Fibroblast of skin of back (primary cell): ENCODE data around the gene ZNF516.

Experiments
- DNase-seq: peaks from one replicate; pipeline ENCODE4 v3.0.0-alpha.2; 2013

The ZNF516 gene

DNA sequence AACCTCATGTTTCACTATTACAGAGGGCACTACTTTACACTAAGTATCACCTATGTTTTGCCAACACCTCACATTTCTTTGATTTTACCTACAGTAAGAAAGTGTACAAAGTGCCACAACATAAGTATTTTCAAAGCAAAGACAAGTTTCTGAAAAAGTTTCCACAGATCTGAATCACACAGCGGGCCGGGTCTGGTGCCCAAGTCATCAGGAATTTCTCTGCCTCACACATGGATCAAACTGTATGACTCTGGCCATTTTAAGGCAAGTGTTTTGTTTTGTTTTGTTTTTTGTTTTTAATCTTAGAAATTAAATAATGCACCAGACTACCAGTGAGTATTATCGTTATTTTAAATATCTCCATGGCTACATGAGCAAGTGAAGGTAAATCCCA lies 73.4 kb downstream of the ZNF516 start:
- no peak for DNase-seq

DNA sequence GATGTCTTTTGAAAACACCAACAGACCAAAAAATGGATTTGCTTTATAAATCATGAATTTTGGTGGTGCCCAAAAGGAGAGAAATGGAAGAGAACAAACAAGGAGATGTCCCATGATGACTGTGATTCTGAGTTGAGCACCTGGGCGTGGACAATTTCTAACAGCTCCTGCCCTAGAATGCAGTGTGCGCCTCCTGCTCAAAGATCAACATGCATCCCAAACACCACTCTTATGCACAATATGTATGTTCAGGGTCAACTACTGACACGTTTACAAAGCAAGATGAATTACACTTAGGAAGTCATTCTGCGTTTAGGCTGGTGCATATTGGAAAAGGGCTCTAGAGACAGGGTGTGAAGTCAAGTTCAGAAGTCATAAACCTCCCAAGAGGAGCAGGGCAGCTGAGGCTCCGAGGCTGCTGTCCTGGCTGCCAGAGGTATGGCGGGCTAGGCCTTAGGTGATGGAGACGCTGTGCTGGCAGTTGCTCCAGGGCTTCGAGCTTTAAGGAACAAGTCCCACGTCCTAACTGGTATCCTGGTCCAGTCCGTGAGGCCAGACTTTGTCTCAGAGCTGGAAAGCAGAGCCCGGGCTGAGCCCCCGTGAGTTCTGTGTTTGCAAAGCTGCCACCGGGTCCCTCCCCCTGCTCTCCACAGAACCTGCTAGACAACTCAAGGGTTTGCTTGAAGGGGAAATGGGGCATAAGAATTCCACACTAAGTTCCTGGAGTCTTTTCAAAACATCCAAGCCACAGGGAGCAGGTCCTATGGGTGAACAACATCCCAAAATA lies 74.0 kb downstream of the ZNF516 start:
- DNase-seq, result no peak

DNA sequence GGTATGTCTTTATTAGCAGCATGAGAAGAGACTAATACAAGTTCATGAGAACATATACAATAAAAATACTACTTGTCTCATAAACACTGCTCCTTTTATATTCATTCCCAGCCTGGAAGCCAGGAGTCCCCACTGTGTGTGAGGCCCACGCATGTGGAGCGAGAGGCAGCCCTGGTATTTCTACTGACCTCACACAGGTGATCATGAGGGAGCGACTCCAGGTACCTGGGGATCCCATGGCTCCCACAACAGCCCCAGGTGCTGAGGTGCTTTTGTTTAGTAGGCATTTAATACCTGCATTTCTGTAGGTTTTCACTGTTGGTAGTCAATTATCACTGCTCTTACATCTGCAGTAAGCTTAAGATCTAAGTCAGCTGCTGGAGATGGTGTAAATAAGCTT lies 75.2 kb downstream of the ZNF516 start:
- no peak for DNase-seq

DNA sequence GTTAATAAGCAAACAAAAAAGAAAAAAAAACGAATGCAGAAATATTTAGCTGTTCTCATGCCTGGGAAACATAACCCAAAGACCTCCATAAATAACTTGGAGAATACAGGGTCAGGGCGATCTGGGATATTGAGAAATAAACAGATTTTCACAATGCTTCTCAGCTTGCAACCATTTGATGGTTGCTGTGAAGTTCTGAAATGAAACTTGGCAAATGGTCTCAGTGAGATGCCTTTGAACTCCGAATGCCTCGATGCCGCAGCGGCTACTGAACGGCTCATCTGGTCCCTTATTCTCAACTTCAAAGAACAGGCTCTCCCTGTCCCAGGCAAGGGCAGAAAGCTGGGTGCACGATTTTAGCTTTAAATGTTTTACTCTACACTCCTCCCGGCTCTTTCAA lies 78.1 kb downstream of the ZNF516 start:
- DNase-seq, result no peak

DNA sequence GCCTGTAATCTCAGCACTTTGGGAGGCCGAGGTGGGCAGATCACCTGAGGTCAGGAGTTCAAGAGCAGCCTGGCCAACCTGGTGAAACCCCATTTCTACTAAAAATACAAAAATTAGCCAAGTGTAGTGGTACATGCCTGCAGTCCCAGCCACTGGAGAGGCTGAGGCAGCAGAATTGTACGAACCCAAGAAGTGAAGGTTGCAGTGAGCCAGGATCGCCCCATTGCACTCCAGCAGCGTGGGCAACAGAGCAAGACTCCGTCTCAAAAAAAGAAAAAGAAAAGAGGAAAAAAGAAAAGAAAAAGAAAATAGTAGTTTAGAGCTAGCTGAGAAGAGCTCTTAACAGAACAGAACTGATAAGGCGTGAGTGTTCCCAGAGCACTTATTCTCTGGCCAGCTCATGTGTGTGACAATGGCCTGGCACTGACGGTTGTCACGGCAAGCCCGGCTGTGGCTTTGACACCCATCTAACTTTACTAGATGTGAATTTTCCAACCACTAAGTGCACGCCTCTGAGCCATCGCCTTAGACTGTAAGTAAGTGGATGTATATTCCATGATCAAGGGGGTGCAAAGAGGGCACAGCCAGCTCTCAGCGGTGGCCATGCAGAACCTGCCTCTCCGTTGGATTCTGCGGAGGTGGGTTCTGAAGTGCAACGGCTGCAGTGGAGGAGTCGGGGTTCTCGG lies 80.0 kb downstream of the ZNF516 start:
- DNase-seq, result no peak

DNA sequence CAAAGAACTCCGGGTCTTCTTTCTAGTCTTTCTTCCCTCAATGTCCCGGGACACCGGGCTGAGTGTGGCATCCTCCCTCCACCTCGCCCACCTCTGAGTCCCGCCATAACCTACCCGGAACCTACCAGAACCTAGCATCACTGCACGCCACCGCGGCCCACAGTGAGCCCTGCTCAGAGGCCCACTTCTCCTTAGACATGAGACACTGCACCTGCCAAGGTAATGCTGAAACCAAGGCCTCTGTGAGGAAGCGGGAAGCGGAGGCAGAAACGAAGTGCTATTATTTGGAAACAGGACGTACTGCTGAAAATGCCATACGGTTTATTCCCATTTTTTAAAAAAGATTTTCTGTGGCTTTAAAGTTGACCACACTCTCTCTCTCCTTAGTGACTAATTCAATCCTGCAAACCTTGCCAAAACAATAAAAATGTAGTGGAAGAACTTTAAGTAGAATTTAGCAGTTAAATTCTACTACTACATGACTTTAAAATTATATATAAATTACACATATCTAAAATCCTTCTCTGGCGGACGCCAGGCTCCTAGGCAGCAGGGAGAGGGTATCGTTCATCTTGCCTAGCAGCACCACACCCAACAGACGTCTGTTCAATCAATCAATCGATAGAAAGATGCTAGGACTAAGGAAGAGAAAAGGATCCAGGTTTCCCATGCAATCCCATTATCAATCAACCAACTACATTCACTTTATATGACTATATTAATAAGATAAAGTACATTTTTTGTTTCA lies 82.0 kb downstream of the ZNF516 start:
- DNase-seq, result peak; percentile 32

DNA sequence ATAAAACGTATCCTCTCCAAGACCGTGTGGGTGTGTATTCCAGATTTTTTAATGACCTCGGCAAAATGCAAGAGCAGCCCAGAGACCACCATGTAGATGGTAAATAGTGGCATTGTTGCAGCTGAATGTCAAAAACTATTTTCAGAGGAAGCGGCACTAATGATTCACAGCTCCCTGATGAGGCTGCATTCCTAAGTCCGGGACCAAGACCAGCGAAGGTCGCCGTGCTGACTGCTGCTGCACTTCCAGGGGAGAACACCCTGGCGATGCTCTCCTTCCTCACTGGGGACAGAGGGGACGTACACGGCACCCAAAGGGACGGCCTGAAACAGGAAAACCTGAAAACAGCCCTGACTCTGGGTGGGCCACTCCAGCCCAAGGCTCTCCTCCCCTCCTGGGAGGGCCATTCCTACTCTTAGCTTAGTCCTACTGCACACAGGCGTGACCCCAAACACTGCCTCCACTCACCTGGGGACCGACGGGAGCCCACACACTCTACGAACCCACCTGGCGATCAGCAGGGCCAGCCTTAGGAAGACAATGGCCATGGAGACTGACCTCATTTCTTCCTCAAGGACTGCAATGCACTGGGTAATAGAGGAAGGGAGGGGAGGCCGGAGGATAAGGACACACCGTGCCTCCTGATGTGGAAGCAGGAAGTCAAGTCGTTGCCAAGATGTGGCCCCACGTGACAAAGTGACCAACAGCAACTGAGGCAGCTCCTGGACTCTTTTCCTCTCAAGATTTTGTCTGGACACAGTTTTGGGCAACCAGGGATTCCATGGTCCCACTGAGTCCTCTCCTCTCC lies 82.8 kb downstream of the ZNF516 start:
- DNase-seq, result peak; percentile 54

DNA sequence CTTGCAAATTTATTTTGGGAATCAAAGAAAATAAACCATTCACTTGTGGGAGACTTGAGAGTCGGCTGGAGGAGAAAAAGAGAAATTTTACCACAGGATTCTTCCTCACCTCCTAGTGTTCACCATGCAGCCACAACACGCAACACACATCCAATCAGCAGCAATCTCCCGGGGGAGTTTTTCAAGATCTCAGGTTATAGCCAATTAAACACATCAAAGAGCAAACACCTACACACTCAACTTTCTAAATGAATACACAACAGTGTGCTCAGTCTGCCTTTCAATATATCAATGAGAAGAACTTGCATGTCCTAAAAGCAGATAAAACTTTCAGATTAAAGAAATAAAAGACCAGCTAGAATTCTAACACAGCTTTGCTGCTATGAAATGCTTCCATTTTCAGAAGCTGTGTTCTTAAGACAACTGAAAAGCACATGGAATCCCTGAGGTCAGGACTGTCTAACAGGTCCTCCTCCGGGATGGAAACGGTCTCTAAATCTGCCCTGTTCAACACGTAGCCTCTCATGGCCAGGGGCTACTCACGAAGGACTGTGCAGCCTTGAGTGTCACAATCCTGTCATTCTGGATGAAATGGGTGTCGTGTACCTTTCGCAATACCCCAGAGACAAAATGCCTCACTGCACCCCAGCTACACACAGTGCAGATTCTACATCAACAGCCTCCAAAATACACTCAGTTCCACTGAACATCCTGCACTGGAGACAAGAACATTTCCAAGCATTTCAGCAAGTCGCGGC lies 84.2 kb downstream of the ZNF516 start:
- DNase-seq, result no peak

DNA sequence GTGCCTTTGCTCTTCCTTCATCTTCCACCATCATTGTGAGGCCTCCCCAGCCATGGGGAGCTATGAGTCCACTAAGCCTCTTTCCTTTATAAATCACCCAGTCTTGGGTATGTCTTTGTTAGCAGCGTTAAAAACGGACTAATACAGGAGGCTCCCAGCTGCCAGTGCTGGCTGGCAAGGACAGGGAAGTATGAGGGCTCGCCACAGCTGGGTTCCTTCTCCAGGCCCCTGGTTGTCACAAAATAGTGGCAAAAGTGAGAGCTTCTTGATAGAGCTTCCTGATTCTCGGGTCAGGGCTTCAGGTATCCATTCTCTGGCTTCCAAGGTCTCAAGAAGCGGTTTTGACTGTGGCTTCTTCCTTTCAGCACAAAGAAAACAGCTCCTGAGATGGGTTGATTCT lies 85.0 kb downstream of the ZNF516 start:
- DNase-seq, result no peak

DNA sequence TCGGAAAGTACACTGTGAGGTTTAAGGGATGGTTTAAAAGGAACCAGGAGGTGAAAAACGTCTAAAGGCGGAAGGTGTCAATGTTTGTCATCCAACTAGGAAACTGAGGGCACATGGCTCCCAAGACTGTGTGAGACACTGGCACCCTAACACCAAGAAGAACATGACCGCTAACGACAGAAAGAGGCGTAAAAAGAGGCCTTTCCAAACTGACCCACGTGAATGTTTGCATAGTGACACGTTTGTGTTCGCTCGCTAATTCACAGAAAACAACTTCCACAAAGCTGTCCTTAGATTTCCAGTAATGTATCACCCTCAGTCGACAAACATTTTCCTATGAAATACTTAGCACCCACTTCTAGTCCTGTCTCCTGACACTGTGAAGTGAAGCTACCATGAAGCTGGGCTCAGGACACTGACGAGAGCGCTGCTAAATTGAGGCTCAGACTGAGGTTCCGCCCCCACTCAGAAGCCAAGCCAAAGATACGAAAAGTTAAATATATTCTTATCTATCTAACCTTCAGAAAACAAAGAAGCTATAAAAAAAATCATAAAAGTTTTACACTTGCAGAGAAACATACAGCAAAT lies 86.5 kb downstream of the ZNF516 start:
- DNase-seq, result no peak

DNA sequence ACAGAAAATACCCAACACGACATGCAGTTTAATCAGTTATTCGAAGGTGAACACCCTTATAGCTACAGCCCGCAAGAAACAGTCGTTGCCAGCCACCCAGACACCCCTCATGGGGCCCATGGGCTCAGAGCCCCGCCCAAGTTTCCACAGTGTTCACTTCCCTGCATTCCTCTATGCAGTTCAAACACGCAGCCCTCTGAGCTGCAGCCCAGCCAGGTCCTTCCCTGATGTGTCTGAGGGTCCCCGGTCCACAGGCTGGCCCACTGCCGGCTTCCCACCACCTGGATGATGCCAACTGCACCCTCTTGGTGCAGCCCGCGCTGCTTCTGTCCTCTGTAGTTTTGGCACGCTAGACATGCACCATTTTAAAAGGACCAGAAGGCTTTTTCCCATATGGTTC lies 87.4 kb downstream of the ZNF516 start:
- no peak for DNase-seq

DNA sequence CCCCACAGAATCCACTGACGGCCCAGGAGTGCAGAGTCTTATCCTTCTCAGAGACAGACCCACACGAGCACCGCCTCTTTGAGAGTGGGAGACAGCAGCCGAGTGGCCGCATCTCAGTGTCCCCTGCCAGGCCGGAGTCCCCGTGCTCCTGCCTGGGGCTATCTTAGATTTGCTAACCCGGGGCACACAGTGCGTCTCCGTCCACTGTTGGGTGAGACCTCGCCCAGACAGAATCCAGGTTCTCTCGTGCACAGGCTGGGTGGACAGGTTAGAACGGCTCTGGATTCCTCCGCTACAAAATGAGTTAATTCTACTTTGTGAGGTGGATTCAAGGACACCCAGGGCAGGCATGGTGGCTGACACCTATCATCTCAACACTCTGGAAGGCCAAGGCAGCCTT lies 88.3 kb downstream of the ZNF516 start:
- DNase-seq, result no peak

DNA sequence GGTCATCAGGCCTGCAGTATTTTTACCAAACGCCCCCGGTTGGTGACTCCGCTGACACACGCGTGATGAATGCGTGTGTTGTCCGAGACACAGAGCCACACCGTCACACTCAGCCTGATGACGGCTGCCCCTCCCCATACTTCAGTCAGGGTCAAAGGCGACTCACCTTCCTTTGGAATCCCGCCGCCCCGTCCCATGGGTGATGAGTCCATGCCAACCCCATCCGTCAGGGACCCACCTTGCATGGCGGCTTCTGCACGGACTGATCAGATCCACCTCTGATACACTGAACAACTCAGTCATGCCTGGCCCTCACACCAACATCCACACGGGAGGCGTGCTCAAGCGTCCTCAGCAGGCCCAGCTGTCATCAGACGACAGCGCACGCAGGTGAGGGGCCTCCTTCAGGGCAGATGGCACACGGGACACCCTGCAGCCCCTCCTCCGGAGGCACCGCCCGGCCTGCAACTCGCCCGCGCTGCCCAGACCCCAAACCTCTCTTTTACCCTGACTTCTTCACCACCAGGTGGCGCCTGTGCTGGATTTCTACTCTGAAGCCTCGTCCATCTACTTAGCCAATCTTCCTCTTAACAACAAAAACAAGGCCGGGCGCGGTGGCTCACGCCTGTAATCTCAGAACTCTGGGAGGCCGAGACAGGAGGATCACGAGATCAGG lies 89.2 kb downstream of the ZNF516 start:
- DNase-seq, result peak; percentile 48

DNA sequence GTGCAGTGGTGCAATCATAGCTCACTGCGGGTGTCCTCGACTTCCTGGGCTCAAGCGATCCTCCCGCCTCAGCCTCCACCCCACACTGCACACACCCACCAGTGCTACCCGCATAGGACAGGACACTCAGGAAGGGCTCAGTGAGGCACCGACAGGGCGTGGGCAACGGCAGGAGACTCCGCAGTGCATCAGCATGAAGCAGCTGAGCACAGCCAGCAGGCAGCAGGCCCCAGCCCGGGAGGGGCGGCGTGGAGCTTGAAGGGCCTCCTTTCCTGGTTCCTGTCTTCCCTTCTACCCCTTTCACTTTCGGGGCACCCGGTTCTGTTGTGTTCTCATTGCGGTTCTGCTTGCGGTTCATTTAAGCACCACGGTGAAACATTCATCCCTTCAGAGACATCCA lies 89.8 kb downstream of the ZNF516 start:
- no peak for DNase-seq

DNA sequence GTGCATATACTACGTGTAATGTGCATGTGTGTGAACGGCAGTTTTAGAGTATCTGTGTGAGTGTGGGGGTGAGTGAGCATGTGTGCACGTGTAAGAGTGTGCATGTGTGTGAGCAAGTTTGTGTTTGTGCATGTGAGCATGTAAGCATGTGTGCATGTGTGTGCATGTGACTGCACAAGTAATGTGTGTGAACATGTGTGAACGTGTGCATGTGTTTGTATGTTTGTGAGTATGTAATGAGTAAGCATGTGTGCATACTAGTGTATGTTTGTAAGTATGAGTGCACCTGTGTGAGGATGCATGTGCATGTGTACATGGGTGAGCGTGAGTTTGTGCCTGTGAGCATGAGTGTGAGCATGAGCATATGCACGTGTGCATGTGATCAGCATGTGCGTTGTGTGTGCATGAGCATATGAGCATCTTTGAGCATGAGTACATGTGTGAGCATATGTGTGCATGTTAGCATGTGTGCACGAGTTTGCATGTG lies 90.7 kb downstream of the ZNF516 start:
- DNase-seq, result no peak

DNA sequence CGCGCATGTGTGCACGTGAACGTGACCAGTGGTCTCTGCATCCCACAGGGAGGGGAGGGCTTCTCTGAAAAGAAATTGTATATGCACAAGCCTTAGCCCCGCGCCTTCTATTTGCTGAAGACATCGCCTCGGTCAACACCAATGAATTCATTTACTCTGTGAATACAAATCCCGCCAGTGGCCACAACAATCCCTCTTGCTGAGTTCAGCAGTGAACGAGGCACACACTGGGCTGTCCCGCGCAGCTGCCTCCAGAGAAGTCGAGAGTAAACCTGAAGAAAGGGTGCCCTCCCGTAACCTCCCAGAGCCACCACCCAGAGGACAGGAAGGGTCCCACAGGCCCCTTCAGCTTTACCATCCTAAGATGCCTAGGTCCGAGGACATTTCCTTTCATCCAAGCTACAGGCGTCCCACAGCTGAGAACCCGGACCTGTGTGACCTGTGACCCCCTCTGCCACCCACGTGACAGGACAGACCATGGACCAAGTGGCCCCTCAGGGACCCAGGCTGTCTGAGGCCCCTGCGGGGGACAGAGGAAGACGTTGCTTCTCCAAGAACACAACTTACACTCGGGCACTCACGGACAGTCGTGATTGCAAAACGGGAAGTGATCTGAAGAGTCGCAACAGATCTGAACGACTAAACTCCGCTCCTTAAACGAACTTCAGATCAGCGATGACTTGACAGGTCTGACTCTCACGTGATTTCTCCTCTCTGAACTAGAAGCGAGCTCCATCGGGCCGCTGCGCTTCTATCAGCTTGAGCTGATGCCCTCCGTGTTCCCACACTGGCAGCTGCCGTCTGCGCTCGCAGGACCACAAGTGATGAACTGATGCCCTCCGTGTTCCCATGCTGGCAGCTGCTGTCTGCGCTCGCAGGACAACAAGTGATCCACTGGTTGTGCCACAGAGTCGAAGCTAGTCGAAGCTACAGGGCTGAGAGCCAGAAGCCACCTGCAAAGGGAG lies 92.7 kb downstream of the ZNF516 start:
- no peak for DNase-seq

DNA sequence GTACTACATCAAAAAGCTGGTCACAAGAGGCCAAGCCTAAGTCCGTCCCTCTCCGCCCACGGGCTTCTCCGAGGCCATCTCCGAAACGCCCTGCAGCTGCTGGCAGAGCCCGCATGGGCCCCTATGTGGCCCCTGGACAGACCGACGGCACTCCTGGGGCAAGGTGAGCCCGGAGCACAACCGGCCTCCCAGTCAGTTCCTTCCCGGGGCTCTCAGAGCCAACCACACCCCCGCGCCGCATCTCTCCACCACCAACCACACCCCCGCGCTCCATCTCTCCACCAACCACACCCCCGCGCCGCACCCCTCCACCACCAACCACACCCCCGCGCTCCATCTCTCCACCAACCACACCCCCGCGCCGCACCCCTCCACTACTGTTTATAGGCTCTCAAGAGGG lies 93.5 kb downstream of the ZNF516 start:
- no peak for DNase-seq

DNA sequence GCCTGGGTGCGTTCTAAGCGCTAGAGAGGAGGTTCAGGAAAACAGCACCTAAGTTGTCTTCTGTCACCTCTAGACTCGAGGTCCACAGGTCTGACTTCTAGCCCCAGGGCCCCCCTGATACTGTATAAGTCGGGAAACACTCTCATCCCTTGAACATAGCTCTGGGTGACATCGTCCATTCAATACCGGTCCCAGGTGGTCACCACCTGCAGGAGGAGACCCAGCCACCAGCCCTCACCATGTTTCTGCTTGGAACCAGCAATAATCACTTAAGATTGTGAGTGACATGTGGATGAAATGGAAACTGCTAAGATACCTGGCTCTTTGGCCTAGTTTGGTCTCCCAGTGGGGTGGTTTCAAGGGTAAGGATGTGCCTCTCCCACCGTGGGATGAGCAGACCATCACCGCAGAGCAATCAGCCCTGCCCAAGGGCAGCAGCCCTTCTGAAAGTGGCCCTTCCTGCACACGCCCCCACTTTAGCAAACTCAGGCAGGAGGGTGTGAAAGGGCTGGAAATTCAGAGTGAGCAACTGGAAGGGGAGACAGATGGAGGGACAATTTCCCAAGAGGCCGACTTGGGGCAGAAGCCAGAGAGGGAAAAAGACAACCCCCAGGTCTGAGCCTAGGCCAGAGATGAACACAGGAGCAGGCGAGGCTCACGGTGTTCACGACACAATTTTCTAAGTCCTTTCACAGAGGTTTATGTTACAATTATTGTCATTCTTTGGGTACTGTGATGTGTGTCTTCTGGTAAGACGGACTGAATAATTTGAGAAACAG lies 95.2 kb downstream of the ZNF516 start:
- DNase-seq, result no peak
